HepG2 (cell line): ENCODE measurements around the gene OVCA2. TPM values are rescaled to one million over a fixed set of nuclear protein-coding genes. Genes with fewer than 3 reads are reported as not detected.
A peak's percentile ranks its signal among the peaks of the same experiment; 100 is the strongest.

Experiments used
- BCL6 ChIP-seq: IDR thresholded peaks from 2 replicates; pipeline ENCODE4 v1.6.1; 2016; ENCODE audit warnings: missing genetic modification reagents, missing compliant biosample characterization
- CREM ChIP-seq, 2 experiments: sonication (generic) in 1 of 2; formaldehyde crosslinking in 1 of 2; IDR thresholded peaks; 2 replicates each; pipeline versions ENCODE4 v1.4.0 to v1.6.1; 2016 to 2020; ENCODE audit warnings: antibody characterized with exemption in 1 of 2, mild to moderate bottlenecking in 1 of 2, missing genetic modification reagents in 1 of 2
- KDM6A ChIP-seq: IDR thresholded peaks from 2 replicates; pipeline ENCODE4 v1.6.1; 2016; ENCODE audit warnings: low read depth
- MED13 ChIP-seq: sonication (generic); formaldehyde crosslinking; IDR thresholded peaks from 2 replicates; pipeline ENCODE4 v1.5.0; 2020; ENCODE audit warnings: missing genetic modification reagents
- NCOA1 ChIP-seq: sonication (generic); formaldehyde crosslinking; IDR thresholded peaks from 2 replicates; pipeline ENCODE4 v1.9.0; 2021; ENCODE audit warnings: missing genetic modification reagents
- NCOA5 ChIP-seq: sonication (generic); formaldehyde crosslinking; IDR thresholded peaks from 2 replicates; pipeline ENCODE4 v1.4.0; 2020; ENCODE audit warnings: missing genetic modification reagents
- NFKBIZ ChIP-seq: IDR thresholded peaks from 2 replicates; pipeline ENCODE4 v1.6.1; 2018; ENCODE audit warnings: missing genetic modification reagents, missing compliant biosample characterization
- REST ChIP-seq, 2 experiments: IDR thresholded peaks; 2 replicates each; pipeline ENCODE4 v1.6.1; 2011 to 2012; ENCODE audit warnings: low read length in 2 of 2, borderline replicate concordance in 1 of 2, low read depth in 1 of 2, mild to moderate bottlenecking in 1 of 2, moderate library complexity in 1 of 2
- RXRB ChIP-seq: IDR thresholded peaks from 2 replicates; pipeline ENCODE4 v1.6.1; 2016; ENCODE audit warnings: borderline replicate concordance, missing genetic modification reagents, missing compliant biosample characterization
- SATB2 ChIP-seq: sonication (generic); formaldehyde crosslinking; IDR thresholded peaks from 2 replicates; pipeline ENCODE4 v1.5.0; 2020; ENCODE audit warnings: missing genetic modification reagents
- SP5 ChIP-seq: IDR thresholded peaks from 2 replicates; pipeline ENCODE4 v1.6.1; 2016; ENCODE audit warnings: low read depth, borderline replicate concordance
- ZBTB2 ChIP-seq: sonication (generic); formaldehyde crosslinking; IDR thresholded peaks from 2 replicates; pipeline ENCODE4 v1.8.0; 2022; ENCODE audit warnings: low read depth, missing genetic modification reagents
- ZFAT ChIP-seq: sonication (generic); formaldehyde crosslinking; conservative IDR thresholded peaks from 2 replicates; pipeline ENCODE4 v1.8.1; 2023; ENCODE audit warnings: missing genetic modification reagents, inconsistent platforms
- ZNF530 ChIP-seq: sonication (generic); formaldehyde crosslinking; IDR thresholded peaks from 2 replicates; pipeline ENCODE4 v1.5.0; 2020; ENCODE audit warnings: low read depth, mild to moderate bottlenecking, missing genetic modification reagents
- ZNF543 ChIP-seq: sonication (generic); formaldehyde crosslinking; IDR thresholded peaks from 2 replicates; pipeline ENCODE4 v1.4.0; 2020; ENCODE audit warnings: mild to moderate bottlenecking, missing genetic modification reagents
- ZNF737 ChIP-seq: sonication (generic); formaldehyde crosslinking; IDR thresholded peaks from 2 replicates; pipeline ENCODE4 v1.5.0; 2020; ENCODE audit warnings: missing genetic modification reagents, mild to moderate bottlenecking, borderline replicate concordance
- ZNF800 ChIP-seq: sonication (generic); formaldehyde crosslinking; IDR thresholded peaks from 2 replicates; pipeline ENCODE4 v1.4.0; 2020; ENCODE audit warnings: missing genetic modification reagents
- ZNF850 ChIP-seq: sonication (generic); formaldehyde crosslinking; conservative IDR thresholded peaks from 2 replicates; pipeline ENCODE4 v1.9.0; 2021; ENCODE audit warnings: mild to moderate bottlenecking, missing genetic modification reagents
- ZSCAN5A ChIP-seq: sonication (generic); formaldehyde crosslinking; IDR thresholded peaks from 2 replicates; pipeline ENCODE4 v1.8.0; 2022; ENCODE audit warnings: mild to moderate bottlenecking, missing genetic modification reagents, borderline replicate concordance
- polyA plus RNA-seq, 8 experiments: library from polyadenylated mRNA; depleted of rRNA in 3 of 8; stranded (reverse) in 7 of 8; unstranded in 1 of 8; fragments of >200 nt; fragmentation: Illumina TruSeq in 4 of 8; extraction: Trizol in 4 of 8; gene quantifications; 2 replicates each; pipeline versions ENCODE4 v1.2.1 to v1.2.3, GENCODE V29; 2011 to 2016; ENCODE audit warnings: low read depth in 4 of 8, missing spikeins in 1 of 8, mixed read lengths in 1 of 8; ENCODE audit not compliant: insufficient read depth in 1 of 8
- total RNA-seq, 5 experiments: library from RNA; depleted of rRNA; stranded (reverse); fragments of >200 nt; fragmentation: Illumina TruSeq; extraction: Trizol; gene quantifications; 2 replicates each; pipeline ENCODE4 v1.2.3, GENCODE V29; 2016; ENCODE audit warnings: low read depth in 1 of 5
- TF ChIP-seq, protein P1 (sequence below): IDR thresholded peaks from 2 replicates; pipeline ENCODE4 v1.6.1; 2012; ENCODE audit warnings: inconsistent platforms

The OVCA2 gene
- total and polyA plus RNA-seq, 2 of the 13 experiments (the other 11 are each of a cell fraction or from before 2014, with no cell fraction given), result 23.7 to 28.2 TPM

GRCh38 chr17:1997927-1998742 is 43.7 kb upstream of the OVCA2 start (continued):
- TF ChIP-seq REST (IDR thresholded peaks at IDR 0.05; ENCODE audit: borderline replicate concordance in 1 of 2, low read depth in 1 of 2, low read length in 2 of 2) (no peak), SP5 (peak; percentile 75), BCL6 (CRISPR knock-in tag) (peak; percentile 80), ZNF543 (no peak), NCOA5 (no peak), ZNF800 (CRISPR knock-in tag) (0 out of 2 replicates have a peak, but pooled peaks have one; percentile 7), RXRB (CRISPR knock-in tag) (no peak), SATB2 (CRISPR knock-in tag) (no peak), MED13 (CRISPR knock-in tag) (no peak), ZNF737 (CRISPR knock-in tag) (no peak), NCOA1 (CRISPR knock-in tag) (no peak), ZBTB2 (CRISPR knock-in tag) (peak; percentile 46; the same call in 1 of the 2 replicates), ZNF530 (no peak), KDM6A (CRISPR knock-in tag) (0 out of 2 replicates have a peak, but pooled peaks have one; percentile 39), ZSCAN5A (0 out of 2 replicates have a peak, but pooled peaks have one; percentile 40), NFKBIZ (CRISPR knock-in tag) (no peak), CREM (IDR thresholded peaks at IDR 0.05) (no peak), CREM (CRISPR knock-in tag; IDR thresholded peaks at IDR 0.05) (no peak), ZNF850 (CRISPR knock-in tag) (no peak), ZFAT (CRISPR knock-in tag) (no peak)
- TF ChIP-seq, protein P1, sequence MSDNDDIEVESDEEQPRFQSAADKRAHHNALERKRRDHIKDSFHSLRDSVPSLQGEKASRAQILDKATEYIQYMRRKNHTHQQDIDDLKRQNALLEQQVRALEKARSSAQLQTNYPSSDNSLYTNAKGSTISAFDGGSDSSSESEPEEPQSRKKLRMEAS, result peak; percentile 27; the same call in 1 of the 2 replicates
